Activated CD8-positive, alpha-beta T cell treated with anti-CD3 and anti-CD28 coated beads, Interleukin-2, amount 10 ng/mL, durations not matched to agents 7 days and 5 days (primary cell): Measurements from ENCODE around the gene CHRNE. TPM values are rescaled to one million over a fixed set of nuclear protein-coding genes. Genes with fewer than 3 reads are reported as not detected.
A peak's percentile ranks its signal among the peaks of the same experiment; 100 is the strongest.

Experiments used
- ATAC-seq: fragments of 150-1000 bp; cut with Tn5 transposase; one replicate; pipeline ENCODE4 v1.10.0; 2021; ENCODE audit warnings: moderate library complexity
- CTCF ChIA-PET: fragments of 350-600 bp; sonication (Branson Sonifier 250); formaldehyde crosslinking; loops from one replicate; lab custom pipeline; 2021; ENCODE audit warnings: antibody characterized with exemption; lab: Charles Lee
- POLR2A ChIA-PET: fragments of 350-600 bp; sonication (Branson Sonifier 250); formaldehyde crosslinking; loops from one replicate; lab custom pipeline; 2021; ENCODE audit warnings: antibody characterized with exemption; lab: Charles Lee
- DNase-seq: peaks from one replicate; pipeline ENCODE4 v3.0.0-alpha.2; 2020
- H3K27ac Mint-ChIP-seq: one replicate; pipeline ENCODE4 v1.8.0; 2021; ENCODE audit warnings: mild to moderate bottlenecking, mixed read lengths
- H3K27me3 Mint-ChIP-seq: one replicate; pipeline ENCODE4 v1.8.0; 2021; ENCODE audit warnings: low read depth, mixed read lengths
- H3K36me3 Mint-ChIP-seq: one replicate; pipeline ENCODE4 v1.8.0; 2021; ENCODE audit warnings: low read depth, mixed read lengths
- H3K4me1 Mint-ChIP-seq: one replicate; pipeline ENCODE4 v1.8.0; 2021; ENCODE audit warnings: low read depth, mixed read lengths
- H3K4me3 Mint-ChIP-seq: one replicate; pipeline ENCODE4 v1.8.0; 2021; ENCODE audit warnings: mild to moderate bottlenecking, mixed read lengths
- H3K9me3 Mint-ChIP-seq: one replicate; pipeline ENCODE4 v1.8.0; 2022; ENCODE audit warnings: mixed read lengths; ENCODE audit not compliant: insufficient read depth
- total RNA-seq, 2 experiments: library from RNA; stranded (reverse); gene quantifications; one replicate each; pipeline ENCODE4 v1.2.3, GENCODE V29; 2021

The CHRNE gene
- total RNA-seq, 2 experiments from 2014 or later, result 0.26 to 0.45 TPM

GRCh38 chr17:4939546-4939795 is 36.6 kb upstream of the CHRNE start:
- H3K9me3 Mint-ChIP-seq, result no peaks in the 10 kb centered on the region
- H3K4me3 Mint-ChIP-seq, result peak overlapping the region; percentile 97
- peaks cover 64% of the 10 kb centered on the region for H3K4me1 Mint-ChIP-seq
- H3K36me3 Mint-ChIP-seq, result peaks cover 81% of the 10 kb centered on the region
- ChIA-PET CTCF (interaction anchor here (0.6 to 3.4 kb wide), 16 partner anchors 12 to 373 kb away, joined by 3 to 26 read pairs (median 4); partner anchors contain the start of genes CAMTA2, CHRNE, ENO3 and SPAG7), POLR2A (interaction anchor here (0.6 to 5.8 kb wide), 16 partner anchors 11 to 229 kb away, joined by 3 to 101 read pairs (median 6); partner anchors contain the start of genes ARRB2, C17orf107, CAMTA2 and ENO3)
- peak overlapping the region; percentile 88 for H3K27ac Mint-ChIP-seq
- H3K27me3 Mint-ChIP-seq, result no peaks in the 10 kb centered on the region
- no peak for DNase-seq
- no peak for ATAC-seq

GRCh38 chr17:4938688-4939545 is 36.0 kb upstream of the CHRNE start:
- Mint-ChIP-seq H3K27me3 (no peaks in the 10 kb centered on the region), H3K36me3 (peaks cover 80% of the 10 kb centered on the region), H3K9me3 (no peaks in the 10 kb centered on the region), H3K4me1 (peaks cover 64% of the 10 kb centered on the region), H3K4me3 (peak overlapping the region; percentile 97), H3K27ac (peak overlapping the region; percentile 88)
- ChIA-PET CTCF (interaction anchor here (0.8 to 3.4 kb wide), 13 partner anchors 13 to 49 kb away, joined by 3 to 26 read pairs (median 5); partner anchors contain the start of genes CAMTA2, CHRNE, ENO3 and SPAG7), POLR2A (interaction anchor here (0.6 to 5.8 kb wide), 12 partner anchors 10 to 229 kb away, joined by 3 to 101 read pairs (median 4); partner anchors contain the start of genes ARRB2, C17orf107, ENO3 and INCA1)
- DNase-seq (no peak), ATAC-seq (no peak)

- Mint-ChIP-seq H3K27me3 (no peaks in the 10 kb centered on the region), H3K36me3 (peaks cover 79% of the 10 kb centered on the region), H3K27ac (peak overlapping the region; percentile 64), H3K4me1 (peaks cover 63% of the 10 kb centered on the region), H3K9me3 (no peaks in the 10 kb centered on the region), H3K4me3 (peak overlapping the region; percentile 97)
- ATAC-seq, result no peak
- POLR2A ChIA-PET, result interaction anchor here (0.9 to 1.2 kb wide), 2 partner anchors 12 to 20 kb away, joined by 3 read pairs; no protein-coding TSS in a partner anchor
- CTCF ChIA-PET, result interaction anchor here (3.0 kb wide), 1 partner anchor 29 kb away, joined by 13 read pairs; no protein-coding TSS in a partner anchor
- no peak for DNase-seq
Observed at GRCh38 chr17:4938069-4938491, 35.2 kb upstream of the CHRNE start.

- H3K27ac Mint-ChIP-seq, result no peak overlapping the region
- ChIA-PET CTCF (interaction anchor here (2.6 kb wide), 1 partner anchor 28 kb away, joined by 7 read pairs; no protein-coding TSS in a partner anchor), POLR2A (interaction anchor here (0.9 to 1.5 kb wide), 3 partner anchors 12 to 19 kb away, joined by 3 read pairs; no protein-coding TSS in a partner anchor)
- peaks cover 58% of the 10 kb centered on the region for H3K4me1 Mint-ChIP-seq
- ATAC-seq (no peak), DNase-seq (no peak)
- peaks cover 74% of the 10 kb centered on the region for H3K36me3 Mint-ChIP-seq
- no peaks in the 10 kb centered on the region for H3K27me3 Mint-ChIP-seq
- H3K9me3 Mint-ChIP-seq, result no peaks in the 10 kb centered on the region
- H3K4me3 Mint-ChIP-seq, result peak overlapping the region; percentile 97
Observed at GRCh38 chr17:4937553-4937952, 34.7 kb upstream of the CHRNE start.

GRCh38 chr17:4936436-4936835 is 33.5 kb upstream of the CHRNE start:
- Mint-ChIP-seq H3K27me3 (no peaks in the 10 kb centered on the region), H3K4me3 (no peak overlapping the region), H3K9me3 (no peaks in the 10 kb centered on the region), H3K4me1 (peaks cover 47% of the 10 kb centered on the region), H3K36me3 (peaks cover 64% of the 10 kb centered on the region), H3K27ac (peak overlapping the region; percentile 47)
- ATAC-seq (no peak), DNase-seq (no peak)
- ChIA-PET CTCF (interaction anchor here (2.6 kb wide), 1 partner anchor 27 kb away, joined by 7 read pairs; no protein-coding TSS in a partner anchor), POLR2A (interaction anchor here (1.3 to 1.5 kb wide), 3 partner anchors 11 to 31 kb away, joined by 3 to 5 read pairs (median 4); partner anchors contain the start of gene SPAG7)

GRCh38 chr17:4935650-4936049 is 32.8 kb upstream of the CHRNE start:
- no peak overlapping the region for H3K4me3 Mint-ChIP-seq
- H3K36me3 Mint-ChIP-seq, result peaks cover 63% of the 10 kb centered on the region
- no peaks in the 10 kb centered on the region for H3K9me3 Mint-ChIP-seq
- peaks cover 47% of the 10 kb centered on the region for H3K4me1 Mint-ChIP-seq
- DNase-seq, result no peak
- H3K27ac Mint-ChIP-seq, result no peak overlapping the region
- no peaks in the 10 kb centered on the region for H3K27me3 Mint-ChIP-seq
- ChIA-PET CTCF (interaction anchor here (2.6 kb wide), 1 partner anchor 26 kb away, joined by 7 read pairs; no protein-coding TSS in a partner anchor), POLR2A (interaction anchor here (1.3 kb wide), 1 partner anchor 12 kb away, joined by 4 read pairs; no protein-coding TSS in a partner anchor)
- no peak for ATAC-seq

GRCh38 chr17:4934173-4934979 is 31.5 kb upstream of the CHRNE start:
- Mint-ChIP-seq H3K4me3 (no peak overlapping the region), H3K27ac (peak overlapping the region; percentile 50), H3K9me3 (no peaks in the 10 kb centered on the region), H3K27me3 (no peaks in the 10 kb centered on the region), H3K4me1 (peaks cover 47% of the 10 kb centered on the region), H3K36me3 (peaks cover 61% of the 10 kb centered on the region)
- ChIA-PET POLR2A (interaction anchor here (0.6 to 1.4 kb wide), 3 partner anchors 9 to 21 kb away, joined by 3 to 5 read pairs (median 3); no protein-coding TSS in a partner anchor), CTCF (interaction anchor here (0.7 to 1.3 kb wide), 3 partner anchors 25 to 33 kb away, joined by 3 to 5 read pairs (median 3); partner anchors contain the start of genes CHRNE and SPAG7)
- DNase-seq (peak; percentile 35), ATAC-seq (peak; percentile 20)

GRCh38 chr17:4933646-4934045 is 30.7 kb upstream of the CHRNE start:
- peaks cover 60% of the 10 kb centered on the region for H3K36me3 Mint-ChIP-seq
- ChIA-PET CTCF (interaction anchor here (0.7 to 1.3 kb wide), 3 partner anchors 25 to 34 kb away, joined by 3 to 5 read pairs (median 3); partner anchors contain the start of genes CHRNE and SPAG7), POLR2A (interaction anchor here (1.3 to 1.4 kb wide), 2 partner anchors 9 to 22 kb away, joined by 3 read pairs; no protein-coding TSS in a partner anchor)
- no peak overlapping the region for H3K4me3 Mint-ChIP-seq
- DNase-seq (no peak), ATAC-seq (no peak)
- no peaks in the 10 kb centered on the region for H3K9me3 Mint-ChIP-seq
- H3K27ac Mint-ChIP-seq, result peak overlapping the region; percentile 41
- H3K27me3 Mint-ChIP-seq, result no peaks in the 10 kb centered on the region
- H3K4me1 Mint-ChIP-seq, result peaks cover 43% of the 10 kb centered on the region

- no peak overlapping the region for H3K27ac Mint-ChIP-seq
- H3K36me3 Mint-ChIP-seq, result peaks cover 55% of the 10 kb centered on the region
- ATAC-seq (no peak), DNase-seq (no peak)
- no peak overlapping the region for H3K4me3 Mint-ChIP-seq
- no peaks in the 10 kb centered on the region for H3K9me3 Mint-ChIP-seq
- CTCF ChIA-PET, result interaction anchor here (0.6 kb wide), 1 partner anchor 150 kb away, joined by 4 read pairs; no protein-coding TSS in a partner anchor
- POLR2A ChIA-PET, result interaction anchor here (0.6 to 1.6 kb wide), 3 partner anchors 8 to 101 kb away, joined by 3 to 6 read pairs (median 3); no protein-coding TSS in a partner anchor
- H3K4me1 Mint-ChIP-seq, result peaks cover 34% of the 10 kb centered on the region
- no peaks in the 10 kb centered on the region for H3K27me3 Mint-ChIP-seq
Observed at GRCh38 chr17:4932756-4933155, 29.9 kb upstream of the CHRNE start.

- H3K4me1 Mint-ChIP-seq, result peaks cover 26% of the 10 kb centered on the region
- ATAC-seq (no peak), DNase-seq (no peak)
- no peak within 1 kb of the TSS for H3K4me3 Mint-ChIP-seq
- H3K9me3 Mint-ChIP-seq, result no peaks in the 10 kb centered on the region
- no peaks in the 10 kb centered on the region for H3K27me3 Mint-ChIP-seq
- H3K27ac Mint-ChIP-seq, result no peak within 1 kb of the TSS
- CTCF ChIA-PET, result interaction anchor here (0.6 kb wide), 1 partner anchor 149 kb away, joined by 4 read pairs; no protein-coding TSS in a partner anchor
- POLR2A ChIA-PET, result interaction anchor here (1.6 kb wide), 1 partner anchor 8 kb away, joined by 6 read pairs; no protein-coding TSS in a partner anchor
- peaks cover 50% of the 10 kb centered on the region for H3K36me3 Mint-ChIP-seq
Observed at GRCh38 chr17:4931963-4932362, 29.1 kb upstream of the CHRNE start, which contains the start of gene GP1BA. Gene GP1BA, plus strand, starts transcription at chr17:4932277. Its CDS starts 328 bp downstream, at chr17:4932605.
